ENCODE data around the gene AHNAK. TPM values are rescaled to one million over a fixed set of nuclear protein-coding genes. Genes with fewer than 3 reads are reported as not detected.

Gene AHNAK
- total and polyA plus RNA-seq, 2 of the 8 experiments (the other 6 are each of a cell fraction or from before 2014, with no cell fraction given) = 2.0 to 5.8 TPM

GRCh38 chr11:62578541-62578940, 31.9 kb upstream of the AHNAK start:
- POLR2A ChIA-PET (ENCODE audit: partially characterized antibody) = interaction anchor here (0.6 to 20.7 kb wide), 5 partner anchors 11 to 248 kb away, joined by 3 to 336 read pairs (median 4); partner anchors contain the start of genes B3GAT3, C11orf98 and CSKMT
- peaks cover 2 to 25% (median 15%) of the 10 kb centered on the region in 4 experiments; a peak in 7 of 8 replicates for H3K36me3 ChIP-seq (ENCODE audit: control insufficient read depth in 2 of 4, insufficient read depth in 4 of 4, low read length in 3 of 4)

More at GRCh38 chr11:62578541-62578940, 31.9 kb upstream of the AHNAK start:
- no peak overlapping the region for H3K4me2 ChIP-seq (ENCODE audit: insufficient read depth in 1 of 2, low read depth in 2 of 2, low read length in 2 of 2)
- no peaks in the 10 kb centered on the region for H3K9me3 ChIP-seq (ENCODE audit: insufficient read depth in 2 of 2, low read depth in 1 of 2, low read length in 1 of 2)
- H2AFZ ChIP-seq (ENCODE audit: low read length) = no peak overlapping the region
- H3K18ac ChIP-seq (ENCODE audit: extremely low read depth, low read length) = no peak overlapping the region
- H3K4ac ChIP-seq (replicated peaks; ENCODE audit: insufficient read length, low read depth, low read length) = no peak overlapping the region
- no peak overlapping the region for H4K5ac ChIP-seq (ENCODE audit: insufficient read length, low read depth, low read length)
- DNase-seq (ENCODE audit: low read depth in 1 of 2, low spot score in 2 of 2) (no peak), FAIRE-seq (no peak)
- H3K27ac ChIP-seq (ENCODE audit: low read depth, low read length) = no peak overlapping the region
- H2BK15ac ChIP-seq (ENCODE audit: low read length) = no peak overlapping the region
- H3K27me3 ChIP-seq (replicated peaks in 1 of 4; ENCODE audit: control insufficient read depth in 3 of 4, extremely low read depth in 1 of 4, insufficient read depth in 3 of 4, low read length in 3 of 4) = no peaks in the 10 kb centered on the region
- no peak overlapping the region for H2BK20ac ChIP-seq (ENCODE audit: low read length)
- no peak overlapping the region for H3K4me3 ChIP-seq (ENCODE audit: extremely low read depth in 1 of 4, insufficient read depth in 2 of 4, low read depth in 3 of 4, low read length in 4 of 4)
- H3K79me2 ChIP-seq (ENCODE audit: control insufficient read depth in 1 of 2, insufficient read depth in 2 of 2, low read length in 2 of 2) = peaks cover 0 to under 1% of the 10 kb centered on the region in 2 experiments; a peak in 2 of 4 replicates
- no peak overlapping the region for H3K14ac ChIP-seq (ENCODE audit: insufficient read length)
- H2AK5ac ChIP-seq (ENCODE audit: low read depth, low read length) = no peak overlapping the region
- H2BK12ac ChIP-seq (ENCODE audit: low read depth, low read length) = no peak overlapping the region
- H3K4me1 ChIP-seq (replicated peaks in 1 of 4; ENCODE audit: control insufficient read depth in 3 of 4, insufficient read depth in 4 of 4, low read length in 3 of 4) = peaks cover 0 to 8% (median 4%) of the 10 kb centered on the region in 4 experiments; a peak in 3 of 7 replicates
- peaks cover 0 to 3% of the 10 kb centered on the region in 2 experiments for H4K20me1 ChIP-seq (replicated peaks in 1 of 2; ENCODE audit: control insufficient read depth in 1 of 2, insufficient read depth in 2 of 2, low read length in 2 of 2)
- no peak overlapping the region for H3K9ac ChIP-seq (replicated peaks in 1 of 4; ENCODE audit: extremely low read depth in 1 of 4, low read depth in 3 of 4, low read length in 3 of 4)
- 0 out of 2 replicates have a peak, but pooled peaks cover 2% of the 10 kb centered on the region for H3K79me1 ChIP-seq (ENCODE audit: low read depth, low read length)
- H4K91ac ChIP-seq (replicated peaks; ENCODE audit: insufficient read length, low read length) = no peak overlapping the region
- 88% methylated on average over 11 of the region's 11 CpGs; no CpG with 5 or more reads in 1 of the 2 experiments for WGBS, 2 experiments (ENCODE audit: extremely low coverage in 1 of 2, insufficient coverage in 1 of 2, insufficient read length in 1 of 2, insufficient replicate concordance in 2 of 2, low coverage in 1 of 2, low lambda C conversion rate in 2 of 2, missing lambda C conversion rate in 1 of 2)
- H2BK5ac ChIP-seq (ENCODE audit: low read depth, low read length) = no peak overlapping the region
- H3K23ac ChIP-seq (ENCODE audit: insufficient read length) = no peak overlapping the region
- no peak overlapping the region; the same call in 1 of the 2 replicates for H4K8ac ChIP-seq (ENCODE audit: extremely low read depth, insufficient read depth, low read length)
- CTCF ChIA-PET (ENCODE audit: partially characterized antibody) = no interaction called here
- H3K23me2 ChIP-seq (ENCODE audit: low read depth, low read length) = peaks cover 8% of the 10 kb centered on the region
- TF ChIP-seq POLR2AphosphoS5 (IDR thresholded peaks at IDR 0.05; ENCODE audit: low read depth, low read length) (no peak), KDM5A (IDR thresholded peaks at IDR 0.05; ENCODE audit: low read length) (no peak), SP4 (IDR thresholded peaks at IDR 0.05; ENCODE audit: low read length) (no peak), RBBP5 (IDR thresholded peaks at IDR 0.05; ENCODE audit: borderline replicate concordance, low read depth, low read length) (no peak), TAF1 (IDR thresholded peaks at IDR 0.05; ENCODE audit: low read depth, low read length) (no peak), JUND (IDR thresholded peaks at IDR 0.05; ENCODE audit: low read length) (no peak), MAFK (IDR thresholded peaks at IDR 0.05; ENCODE audit: low read depth, low read length) (no peak), GABPA (IDR thresholded peaks at IDR 0.05; ENCODE audit: borderline replicate concordance, insufficient read depth, low read length) (no peak), CREB1 (IDR thresholded peaks at IDR 0.05) (no peak), JUN (IDR thresholded peaks at IDR 0.05; ENCODE audit: low read depth, low read length) (no peak), E2F6 (IDR thresholded peaks at IDR 0.05) (no peak), SP1 (IDR thresholded peaks at IDR 0.05; ENCODE audit: low read depth, low read length) (no peak), RXRA (IDR thresholded peaks at IDR 0.05; ENCODE audit: insufficient read depth, low read depth, low read length) (no peak)
- H3K56ac ChIP-seq (replicated peaks; ENCODE audit: insufficient read length, low read depth, low read length) = no peak overlapping the region
- no peak overlapping the region for H2BK120ac ChIP-seq (replicated peaks; ENCODE audit: low read depth, low read length)
